HFFc6 (cell line): Measurements from ENCODE around the gene PLD6. TPM values are rescaled to one million over a fixed set of nuclear protein-coding genes. Genes with fewer than 3 reads are reported as not detected.

Source experiments
- DNase-seq: peaks from one replicate; pipeline ENCODE4 v3.0.0-alpha.2; 2018
- H3K27ac Mint-ChIP-seq: 2 replicates; pipeline ENCODE4 v1.8.0; 2020; ENCODE audit warnings: mild to moderate bottlenecking, mixed read lengths
- H3K27me3 Mint-ChIP-seq: 2 replicates; pipeline ENCODE4 v1.8.0; 2021; ENCODE audit warnings: mild to moderate bottlenecking, moderate library complexity, mixed read lengths; ENCODE audit not compliant: insufficient read depth
- H3K36me3 Mint-ChIP-seq: 2 replicates; pipeline ENCODE4 v1.8.0; 2021; ENCODE audit warnings: low read depth, mixed read lengths
- H3K4me1 Mint-ChIP-seq: 2 replicates; pipeline ENCODE4 v1.8.0; 2020; ENCODE audit warnings: low read depth, mixed read lengths
- H3K4me3 Mint-ChIP-seq: 2 replicates; pipeline ENCODE4 v1.8.0; 2020; ENCODE audit warnings: mild to moderate bottlenecking, moderate library complexity, mixed read lengths
- H3K9me3 Mint-ChIP-seq: 2 replicates; pipeline ENCODE4 v1.8.0; 2020; ENCODE audit warnings: mild to moderate bottlenecking, mixed read lengths
- CTCF ChIP-seq: fragments of 200-600 bp; sonication (generic); IDR thresholded peaks from 2 replicates; pipeline ENCODE4 v1.5.0; 2021; ENCODE audit warnings: antibody characterized with exemption, mild to moderate bottlenecking
- total RNA-seq, 6 experiments: library from RNA; stranded (reverse); fragmentation: NEBNext Ultra II Directional; extraction: Animal tissue kit (Norgen Biotek cat#: 25700); gene quantifications; 2 replicates in 1 of 6; 3 replicates in 5 of 6; pipeline ENCODE4 v1.2.3, GENCODE V29; 2021

Gene PLD6
- total RNA-seq, 6 experiments from 2014 or later, result 1.7 to 3.6 (median 2.3) TPM

DNA sequence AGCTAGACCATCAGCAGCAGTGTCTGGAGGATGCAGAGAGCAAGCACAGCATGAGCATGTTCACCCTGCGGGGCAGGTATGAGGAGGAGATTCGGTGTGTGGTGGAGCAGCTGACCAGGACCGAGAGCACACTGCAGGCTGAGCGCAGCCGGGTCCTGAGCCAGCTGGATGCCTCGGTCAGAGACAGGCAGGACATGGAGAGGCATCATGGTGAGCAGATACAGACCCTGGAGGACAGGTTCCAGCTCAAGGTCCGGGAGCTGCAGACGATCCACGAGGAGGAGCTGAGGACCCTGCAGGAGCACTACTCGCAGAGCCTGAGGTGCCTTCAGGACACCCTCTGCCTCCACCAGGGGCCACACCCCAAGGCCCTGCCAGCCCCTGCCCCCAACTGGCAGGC, 38.8 kb downstream of the PLD6 start:
- no peaks in the 10 kb centered on the region for H3K9me3 Mint-ChIP-seq
- H3K27me3 Mint-ChIP-seq, result peaks cover 8% of the 10 kb centered on the region
- H3K36me3 Mint-ChIP-seq, result peaks cover 22% of the 10 kb centered on the region
- H3K27ac Mint-ChIP-seq, result no peak overlapping the region
- no peaks in the 10 kb centered on the region for H3K4me1 Mint-ChIP-seq
- no peak overlapping the region for H3K4me3 Mint-ChIP-seq
- DNase-seq, result no peak
- no peak for TF ChIP-seq CTCF

GRCh38 chr17:17166446-17166845, 39.7 kb downstream of the PLD6 start:
- Mint-ChIP-seq H3K4me1 (no peaks in the 10 kb centered on the region), H3K27me3 (peaks cover 6% of the 10 kb centered on the region), H3K4me3 (no peak overlapping the region), H3K9me3 (no peaks in the 10 kb centered on the region), H3K36me3 (peaks cover 23% of the 10 kb centered on the region), H3K27ac (no peak overlapping the region; the same call in 1 of the 2 replicates)
- no peak for TF ChIP-seq CTCF
- DNase-seq, result no peak

- Mint-ChIP-seq H3K36me3 (peaks cover 22% of the 10 kb centered on the region), H3K4me3 (no peak overlapping the region), H3K9me3 (no peaks in the 10 kb centered on the region), H3K27ac (no peak overlapping the region), H3K4me1 (no peaks in the 10 kb centered on the region), H3K27me3 (peaks cover 3% of the 10 kb centered on the region)
- DNase-seq, result no peak
- no peak for TF ChIP-seq CTCF
These were observed 40.3 kb downstream of the PLD6 start for GRCh38 chr17:17165666-17166308.

GRCh38 chr17:17164676-17165075, 41.5 kb downstream of the PLD6 start:
- TF ChIP-seq CTCF, result no peak

GRCh38 chr17:17164156-17164555, 42.0 kb downstream of the PLD6 start:
- H3K27me3 Mint-ChIP-seq, result peaks cover 3% of the 10 kb centered on the region
- H3K27ac Mint-ChIP-seq, result no peak overlapping the region
- TF ChIP-seq CTCF, result no peak
- H3K36me3 Mint-ChIP-seq, result peaks cover 32% of the 10 kb centered on the region
- no peak overlapping the region for H3K4me3 Mint-ChIP-seq
- no peaks in the 10 kb centered on the region for H3K4me1 Mint-ChIP-seq
- no peak for DNase-seq
- H3K9me3 Mint-ChIP-seq, result no peaks in the 10 kb centered on the region

More at GRCh38 chr17:17164676-17165075, 41.5 kb downstream of the PLD6 start:
- Mint-ChIP-seq H3K36me3 (peaks cover 27% of the 10 kb centered on the region), H3K4me3 (no peak overlapping the region; the same call in 1 of the 2 replicates), H3K9me3 (no peaks in the 10 kb centered on the region), H3K4me1 (no peaks in the 10 kb centered on the region), H3K27ac (no peak overlapping the region), H3K27me3 (peaks cover 3% of the 10 kb centered on the region)
- no peak for DNase-seq
